DMS114 treated with DMSO at 0.1 percent for 48 hours (cell line): ENCODE data around the gene LITAF.
"Not testable (repeated sequence)": the region's sequence is repeated elsewhere in the genome, so short reads cannot be mapped to it uniquely, and the experiment has no call there.

ENCODE experiments used
- DNase-seq: peaks from one replicate; lab custom pipeline; 2025; ENCODE audit not compliant: unreplicated experiment; lab: John Stamatoyannopoulos, UW

The LITAF gene

GRCh38 chr16:11621539-11621919, 34.8 kb upstream of the LITAF start:
- DNase-seq = no peak

GRCh38 chr16:11620243-11621003, 33.7 kb upstream of the LITAF start:
- no peak for DNase-seq

DNA sequence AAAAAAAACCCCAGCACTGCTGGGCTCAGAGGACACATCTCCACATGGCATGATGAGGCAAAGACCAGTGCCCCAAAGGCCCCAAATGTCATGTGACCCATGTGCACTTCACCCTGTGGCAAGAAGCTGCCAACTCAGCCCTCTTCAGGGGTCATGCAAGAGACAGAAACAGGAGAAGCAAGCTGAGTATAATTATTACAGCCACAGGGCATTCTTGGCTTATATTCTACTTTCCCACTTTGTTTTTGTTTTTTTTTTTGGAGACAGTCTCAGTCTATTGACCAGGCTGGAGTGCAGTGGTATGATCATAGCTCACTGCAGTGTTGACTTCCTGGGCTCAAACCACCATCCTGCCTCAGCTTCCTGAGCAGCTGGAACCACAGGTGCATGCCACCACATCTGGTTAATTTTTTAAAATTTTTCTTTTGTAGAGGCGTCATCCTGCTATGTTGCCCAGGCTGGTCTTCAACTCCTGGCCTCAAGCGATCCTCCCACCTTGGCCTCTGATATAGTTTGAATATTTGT, 32.7 kb upstream of the LITAF start:
- DNase-seq = no peak

DNA sequence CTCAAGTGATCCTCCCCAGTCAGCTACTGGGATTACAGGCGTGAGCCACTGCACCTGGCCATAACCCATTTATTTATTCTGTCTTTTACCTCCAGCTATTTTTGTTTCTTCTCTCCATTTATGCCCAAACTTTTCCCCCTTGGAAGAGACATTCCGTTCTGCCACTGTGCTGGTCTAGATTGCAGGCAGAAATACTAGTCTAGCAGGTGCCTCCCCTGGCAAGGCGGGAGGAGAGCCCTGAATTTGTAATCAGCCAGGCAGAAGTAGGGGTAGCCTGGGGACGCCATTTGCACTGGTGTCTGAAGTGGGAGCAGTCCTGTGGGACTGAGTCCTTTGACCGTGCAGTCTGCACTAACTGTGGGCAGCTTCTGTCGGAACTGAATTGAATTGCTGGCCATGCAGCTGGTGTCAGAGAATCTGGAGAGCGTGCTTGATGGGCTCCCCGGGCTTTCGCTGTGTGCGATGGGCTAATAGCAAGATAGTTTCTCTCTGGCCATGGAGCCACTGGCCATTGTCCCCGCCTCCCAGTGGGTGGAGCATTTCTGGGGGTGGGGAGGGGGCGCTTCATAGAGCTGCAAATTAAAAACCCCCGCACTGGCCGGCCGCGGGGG, 31.5 kb upstream of the LITAF start:
- DNase-seq = no peak

GRCh38 chr16:11615748-11616447, 29.2 kb upstream of the LITAF start:
- no peak for DNase-seq

DNA sequence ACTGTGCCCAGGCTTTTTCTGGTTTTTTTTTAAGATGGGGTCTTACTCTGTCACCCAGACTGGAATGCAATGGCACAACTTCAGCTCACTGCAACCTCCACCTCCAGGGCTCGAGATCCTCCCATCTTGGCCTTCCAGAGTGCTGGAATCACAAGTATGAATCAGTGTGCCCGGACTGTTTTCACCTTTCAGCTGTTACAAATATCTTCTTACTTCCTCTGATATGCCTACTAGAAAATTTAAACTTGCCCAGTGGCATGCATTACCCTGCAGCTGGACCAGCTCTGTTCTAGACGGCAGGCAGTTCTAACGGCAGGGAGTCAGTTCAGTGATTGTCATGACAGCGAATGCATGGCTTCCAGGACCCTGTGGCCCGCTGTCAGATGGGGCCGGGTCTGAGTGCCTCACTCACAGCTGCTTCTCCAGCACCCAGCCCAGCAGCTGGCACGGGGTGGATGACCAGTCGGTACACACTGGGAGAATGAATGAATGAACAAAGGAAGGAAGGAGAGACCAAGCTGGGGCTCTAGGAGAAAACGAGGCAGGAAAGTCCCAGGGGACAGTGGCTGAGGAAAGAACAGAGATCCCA, 28.0 kb upstream of the LITAF start:
- no peak for DNase-seq

GRCh38 chr16:11613381-11614303, 26.9 kb upstream of the LITAF start:
- DNase-seq = no peak

DNA sequence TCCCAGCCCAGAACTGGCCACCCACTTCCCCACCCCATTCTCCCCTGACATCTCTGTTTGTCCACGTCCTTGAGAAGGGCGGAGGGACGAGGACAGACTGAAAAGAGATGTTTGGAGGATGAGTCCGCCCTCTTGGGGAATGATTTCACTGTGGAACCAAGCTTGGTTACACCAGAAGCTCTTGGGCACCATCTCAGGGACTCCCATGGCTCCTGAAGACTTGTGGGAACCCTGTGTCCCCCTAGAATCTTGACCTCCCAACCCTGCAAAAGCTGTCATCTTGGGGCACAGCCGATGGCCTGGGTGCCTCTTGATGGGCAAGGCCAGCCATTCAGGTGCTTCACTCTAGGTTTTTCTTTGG, 25.9 kb upstream of the LITAF start:
- no peak for DNase-seq

DNA sequence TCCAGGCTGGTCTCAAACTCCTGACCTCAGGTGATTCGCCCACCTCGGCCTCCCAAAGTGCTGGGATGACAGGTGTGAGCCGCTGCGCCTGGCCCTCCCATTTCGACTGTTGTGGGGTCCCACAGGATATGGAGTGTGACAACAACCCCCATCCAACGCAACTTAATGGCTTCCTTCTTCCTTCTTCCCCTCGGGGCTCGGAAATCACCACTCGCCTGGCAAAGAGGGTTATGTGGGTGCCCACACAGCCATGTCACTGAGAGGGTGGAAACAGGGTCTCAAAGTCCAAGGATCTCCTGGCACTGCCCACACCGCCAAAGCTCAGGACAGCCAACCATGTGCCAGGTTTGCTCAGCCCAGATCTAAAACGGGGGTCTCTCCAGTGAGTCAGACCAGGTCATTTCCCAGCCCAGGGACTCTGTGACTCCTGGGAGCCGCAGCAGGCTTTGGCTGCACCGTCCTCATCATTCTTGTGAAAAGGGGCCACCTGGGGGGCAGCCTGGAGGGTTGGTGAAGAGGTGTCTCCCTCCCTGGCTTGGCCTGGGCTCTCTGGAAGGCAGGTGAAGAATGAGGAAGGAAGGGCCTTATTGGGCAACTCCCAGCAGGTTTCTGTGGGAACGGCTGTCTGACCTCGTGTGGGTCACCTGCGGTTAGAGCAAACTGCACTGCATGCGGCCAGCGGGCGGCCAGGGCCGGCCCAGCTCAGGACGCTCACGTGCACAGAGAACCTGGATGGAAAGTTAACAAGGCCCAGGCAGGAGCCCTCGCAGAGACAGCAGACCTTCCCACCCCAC, 25.3 kb upstream of the LITAF start:
- no peak for DNase-seq

DNA sequence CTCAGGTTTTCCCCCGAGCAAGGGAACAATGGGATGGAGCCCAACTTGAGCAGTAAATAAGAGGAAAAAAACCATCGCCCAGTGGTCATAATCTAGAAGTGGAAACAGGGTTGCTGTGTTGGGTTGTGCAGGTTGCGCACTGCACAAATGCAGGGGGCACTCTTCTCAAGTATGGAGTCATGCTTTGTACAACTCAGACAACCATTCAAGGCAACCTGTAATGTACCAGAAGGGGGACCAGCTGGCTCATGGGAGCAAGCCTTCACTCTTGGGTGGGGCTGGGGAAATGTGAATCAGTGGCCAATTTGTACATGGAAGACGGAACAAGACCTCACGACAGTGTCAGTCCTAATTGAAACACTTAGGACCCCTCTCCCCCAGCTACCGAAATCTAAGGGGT, 23.9 kb upstream of the LITAF start:
- no peak for DNase-seq

- DNase-seq = no peak
These were observed 23.4 kb upstream of the LITAF start for GRCh38 chr16:11610121-11610505.

DNA sequence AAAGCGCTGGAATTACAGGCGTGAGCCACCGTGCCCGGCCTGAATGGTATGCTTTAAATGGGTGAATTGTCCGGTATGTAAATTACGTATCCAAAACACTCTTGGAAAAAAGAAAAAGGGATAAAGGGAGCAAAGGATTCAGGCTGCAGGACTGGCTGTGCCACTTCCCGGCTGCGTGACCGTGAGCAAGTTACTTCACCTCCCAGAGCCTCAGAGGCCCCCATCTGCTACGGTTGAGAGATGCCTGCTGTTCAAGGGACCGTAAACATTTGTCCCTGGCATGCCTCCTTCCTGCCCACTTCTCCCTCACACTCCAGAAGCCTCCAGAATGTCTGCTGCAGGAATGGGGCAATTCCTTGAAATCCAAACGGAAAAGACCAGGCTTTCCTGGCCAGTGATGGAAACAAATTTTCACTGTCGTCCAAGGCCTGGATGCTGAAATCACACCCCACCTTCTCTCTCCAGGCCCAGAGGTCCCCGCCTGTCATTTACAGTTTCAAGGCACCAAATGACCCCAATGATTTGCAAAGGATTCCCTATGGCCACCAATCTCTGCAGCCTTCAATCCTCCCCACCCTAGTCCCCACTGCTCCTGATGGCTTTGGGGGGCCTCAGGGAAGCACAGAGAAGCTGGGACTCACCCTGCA, 22.9 kb upstream of the LITAF start:
- no peak for DNase-seq

DNA sequence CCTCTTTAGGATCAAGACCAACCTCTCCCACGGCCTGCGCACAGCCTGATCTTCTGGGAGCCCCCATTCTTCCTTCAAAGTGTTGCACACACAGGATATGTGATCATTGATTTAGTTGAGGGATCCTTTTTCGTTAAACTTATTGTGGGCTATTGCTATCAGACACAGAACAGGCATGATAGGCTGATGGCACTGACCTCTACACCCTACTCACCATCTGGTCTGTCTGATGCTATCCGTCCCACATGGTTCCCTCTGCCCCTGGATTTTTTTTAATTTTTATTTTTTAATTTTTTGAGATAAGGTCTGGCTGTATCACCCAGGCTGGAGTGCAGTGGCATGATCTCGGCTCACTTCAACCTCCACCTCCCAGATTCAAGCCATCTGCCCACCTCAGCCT, 19.2 kb upstream of the LITAF start:
- DNase-seq = no peak

GRCh38 chr16:11605564-11605886, 18.8 kb upstream of the LITAF start:
- no peak for DNase-seq

DNA sequence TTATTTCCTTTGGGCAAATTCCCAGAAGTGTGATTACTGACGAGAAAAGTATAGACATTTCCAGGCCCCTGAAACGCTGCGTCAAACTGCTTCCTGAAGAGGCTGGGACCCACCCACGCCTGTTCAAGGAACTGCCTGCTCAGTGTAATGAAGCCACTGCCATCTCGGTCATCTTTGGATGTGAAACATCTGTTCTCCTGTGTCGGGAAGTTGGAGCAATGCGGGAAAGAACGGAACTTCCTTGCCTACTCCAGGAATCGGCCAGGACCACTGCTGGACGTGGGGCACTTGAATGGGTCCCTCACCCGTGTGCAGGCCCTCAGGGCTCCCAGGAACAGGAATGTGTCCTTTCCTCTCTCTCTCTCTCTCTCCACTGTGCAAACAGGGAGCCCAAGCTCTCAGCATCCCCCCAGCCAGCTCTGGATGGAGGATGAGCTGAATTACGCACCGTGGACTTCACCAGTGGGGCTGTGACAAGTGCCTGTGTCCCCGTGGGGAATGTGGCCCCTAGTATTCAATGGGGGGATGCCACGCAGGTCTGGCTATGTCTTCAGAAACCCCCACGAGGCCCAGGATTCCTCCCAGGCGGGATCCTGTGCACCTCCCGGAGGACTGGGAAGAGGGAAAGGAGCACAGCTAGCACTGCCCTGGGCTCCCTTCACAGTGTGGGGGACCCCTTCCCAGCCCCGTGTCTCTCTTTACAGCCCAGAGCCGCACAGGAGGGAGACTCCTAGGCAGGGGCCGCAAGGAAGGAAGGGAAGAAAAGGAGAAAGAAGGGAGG, 18.3 kb upstream of the LITAF start:
- no peak for DNase-seq

GRCh38 chr16:11604296-11604695, 17.6 kb upstream of the LITAF start:
- DNase-seq = not testable (repeated sequence)

DNA sequence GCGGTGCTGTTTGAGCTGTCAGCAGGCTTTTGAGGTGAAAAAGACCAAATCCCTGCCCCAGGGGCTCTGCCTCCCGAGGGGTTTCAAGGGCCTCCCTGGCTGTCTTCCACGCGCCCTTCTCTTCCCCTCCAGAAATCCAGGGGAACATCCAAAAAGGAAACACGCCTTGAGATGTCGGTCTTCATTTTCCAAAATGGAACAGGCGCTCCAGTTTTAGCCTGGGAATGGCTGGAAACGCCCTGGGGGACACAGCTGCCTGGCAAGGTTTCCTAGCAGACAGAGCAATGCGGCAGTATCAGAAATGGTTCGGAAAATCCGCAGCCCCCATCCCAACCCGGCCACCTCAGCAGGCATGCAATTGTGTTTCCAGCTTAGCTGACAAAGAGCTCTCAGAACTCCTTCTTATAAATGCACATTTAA, 16.6 kb upstream of the LITAF start:
- no peak for DNase-seq

DNA sequence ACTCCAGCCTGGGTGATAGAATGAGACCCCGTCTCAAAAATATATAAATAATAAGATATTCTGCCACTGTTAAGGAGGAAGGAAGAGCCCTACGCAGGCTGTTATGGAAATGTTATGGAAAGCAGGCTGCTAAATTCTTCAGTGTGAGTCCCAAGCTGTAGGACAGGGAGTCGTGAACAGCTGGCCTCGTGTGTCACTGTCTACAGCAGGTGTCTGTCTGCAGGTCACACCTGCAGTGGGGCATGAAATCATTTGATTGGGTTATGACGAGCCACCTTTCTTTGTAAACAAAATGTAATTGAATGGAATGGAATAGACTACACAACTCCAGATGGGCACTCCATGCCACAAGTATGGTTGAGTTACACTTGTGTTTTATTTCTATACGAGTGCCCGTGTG, 15.6 kb upstream of the LITAF start:
- DNase-seq = no peak

DNA sequence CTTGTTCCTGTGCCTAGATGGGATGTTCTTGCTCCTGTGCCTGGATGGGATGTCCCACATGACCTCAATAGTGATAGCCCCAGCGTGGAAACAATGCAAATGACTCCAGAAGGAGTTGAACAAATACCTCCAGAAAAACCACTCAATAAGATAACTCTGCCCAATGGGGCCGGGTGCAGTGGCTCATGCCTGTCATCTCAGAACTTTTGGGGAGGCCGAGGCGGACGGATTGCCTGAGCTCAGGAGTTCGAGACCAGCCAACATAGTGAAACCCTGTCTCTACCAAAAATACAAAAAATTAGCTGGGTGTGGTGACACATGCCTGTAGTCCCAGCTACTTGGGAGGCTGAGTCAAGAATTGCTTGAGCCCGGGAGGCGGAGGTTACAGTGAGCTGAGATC, 15.2 kb upstream of the LITAF start:
- DNase-seq = no peak
